Naive B cell (primary cell): ENCODE data around the gene AK8. TPM values are rescaled to one million over a fixed set of nuclear protein-coding genes. Genes with fewer than 3 reads are reported as not detected.

Experiments used
- ATAC-seq, 2 donors: fragments of 150-1000 bp; cut with Tn5 transposase; 2 replicates each; pipeline ENCODE4 v1.10.0; 2021; ENCODE audit warnings: low read depth in 2 of 2, mild to moderate bottlenecking in 2 of 2, moderate library complexity in 2 of 2
- DNase-seq: peaks from one replicate; pipeline ENCODE4 v3.0.0; 2022
- H3K27ac Mint-ChIP-seq, 6 donors: one replicate each; pipeline ENCODE4 v1.8.0; 2020 to 2022; ENCODE audit warnings: mild to moderate bottlenecking in 6 of 6, mixed read lengths in 6 of 6, moderate library complexity in 5 of 6, inconsistent platforms in 2 of 6
- H3K27me3 Mint-ChIP-seq, 3 donors: one replicate each; pipeline ENCODE4 v1.8.0; 2021 to 2022; ENCODE audit warnings: mixed read lengths in 3 of 3, mild to moderate bottlenecking in 1 of 3
- H3K36me3 Mint-ChIP-seq, 2 donors: one replicate each; pipeline ENCODE4 v1.8.0; 2020 to 2022; ENCODE audit warnings: mixed read lengths in 2 of 2, inconsistent platforms in 1 of 2, mild to moderate bottlenecking in 1 of 2
- H3K4me1 Mint-ChIP-seq, 3 donors: one replicate each; pipeline ENCODE4 v1.8.0; 2020 to 2022; ENCODE audit warnings: mixed read lengths in 3 of 3, inconsistent platforms in 1 of 3, mild to moderate bottlenecking in 1 of 3, moderate library complexity in 1 of 3
- H3K4me3 Mint-ChIP-seq, 8 donors: one replicate each; pipeline ENCODE4 v1.8.0; 2020 to 2022; ENCODE audit warnings: mild to moderate bottlenecking in 8 of 8, mixed read lengths in 8 of 8, moderate library complexity in 8 of 8, inconsistent platforms in 2 of 8
- H3K9me3 Mint-ChIP-seq, 7 donors: one replicate each; pipeline ENCODE4 v1.8.0; 2020 to 2022; ENCODE audit warnings: mixed read lengths in 7 of 7, mild to moderate bottlenecking in 5 of 7, inconsistent platforms in 2 of 7, moderate library complexity in 1 of 7
- polyA plus RNA-seq, 6 donors: library from polyadenylated mRNA; unstranded; fragments of 300-500 nt; fragmentation: Illumina TruSeq; gene quantifications; one replicate each; pipeline ENCODE4 v1.2.3, GENCODE V29; 2021; ENCODE audit warnings: low read depth in 6 of 6

Gene AK8
- polyA plus RNA-seq, 6 donors from 2014 or later = 0.70 to 4.7 (median 1.5) TPM

GRCh38 chr9:132883349-132884294 is 5.5 kb upstream of the AK8 start:
- no peaks in the 10 kb centered on the region for H3K9me3 Mint-ChIP-seq
- no peak overlapping the region for H3K4me3 Mint-ChIP-seq
- H3K27me3 Mint-ChIP-seq = no peaks in the 10 kb centered on the region
- H3K36me3 Mint-ChIP-seq = no peaks in the 10 kb centered on the region
- DNase-seq (no peak), ATAC-seq (no peak)
- peaks cover 44 to 54% (median 45%) of the 10 kb centered on the region in 3 donors for H3K4me1 Mint-ChIP-seq
- no peak overlapping the region for H3K27ac Mint-ChIP-seq

- H3K4me3 Mint-ChIP-seq = peak overlapping the region in 1 of 8 donors; percentile 49
- no peaks in the 10 kb centered on the region for H3K9me3 Mint-ChIP-seq
- H3K4me1 Mint-ChIP-seq = peaks cover 34 to 44% (median 38%) of the 10 kb centered on the region in 3 donors
- H3K36me3 Mint-ChIP-seq = no peaks in the 10 kb centered on the region
- DNase-seq (no peak), ATAC-seq (no peak)
- H3K27me3 Mint-ChIP-seq = no peaks in the 10 kb centered on the region
- peak overlapping the region in 1 of 6 donors; percentile 59 for H3K27ac Mint-ChIP-seq
Measured at GRCh38 chr9:132882616-132883015, 4.5 kb upstream of the AK8 start.

- H3K4me1 Mint-ChIP-seq = peaks cover 27 to 39% (median 31%) of the 10 kb centered on the region in 3 donors
- no peaks in the 10 kb centered on the region for H3K9me3 Mint-ChIP-seq
- ATAC-seq (no peak), DNase-seq (no peak)
- no peaks in the 10 kb centered on the region for H3K36me3 Mint-ChIP-seq
- H3K27me3 Mint-ChIP-seq = no peaks in the 10 kb centered on the region
- H3K27ac Mint-ChIP-seq = no peak overlapping the region
- H3K4me3 Mint-ChIP-seq = peak overlapping the region in 2 of 8 donors; percentile 47 to 49
Measured at GRCh38 chr9:132881826-132882225, 3.7 kb upstream of the AK8 start.

GRCh38 chr9:132880324-132880661 is 2.2 kb upstream of the AK8 start:
- H3K27me3 Mint-ChIP-seq = no peaks in the 10 kb centered on the region
- peak overlapping the region in 4 of 6 donors; percentile 54 to 89 (median 70) for H3K27ac Mint-ChIP-seq
- DNase-seq (no peak), ATAC-seq (no peak)
- H3K4me1 Mint-ChIP-seq = peaks cover 18 to 25% (median 19%) of the 10 kb centered on the region in 3 donors
- H3K9me3 Mint-ChIP-seq = no peaks in the 10 kb centered on the region
- peak overlapping the region in 7 of 8 donors; percentile 40 to 89 (median 80) for H3K4me3 Mint-ChIP-seq
- H3K36me3 Mint-ChIP-seq = no peaks in the 10 kb centered on the region

GRCh38 chr9:132879457-132880323 is 1.6 kb upstream of the AK8 start:
- peaks cover 18 to 22% (median 19%) of the 10 kb centered on the region in 3 donors for H3K4me1 Mint-ChIP-seq
- peak overlapping the region; percentile 80 to 94 (median 87) for H3K4me3 Mint-ChIP-seq
- H3K9me3 Mint-ChIP-seq = no peaks in the 10 kb centered on the region
- ATAC-seq (peak; percentile 13 to 17), DNase-seq (no peak)
- peak overlapping the region; percentile 65 to 96 (median 88) for H3K27ac Mint-ChIP-seq
- H3K27me3 Mint-ChIP-seq = no peaks in the 10 kb centered on the region
- no peaks in the 10 kb centered on the region for H3K36me3 Mint-ChIP-seq

- no peaks in the 10 kb centered on the region for H3K36me3 Mint-ChIP-seq
Measured at GRCh38 chr9:132878695-132879456, 792 bp upstream of the AK8 start, which contains the start of gene SPACA9. SPACA9 (plus strand) TSS chr9:132878898; CDS start chr9:132883948, 5,050 bp downstream.

GRCh38 chr9:132877458-132877823 is 643 bp downstream of the AK8 start:
- Mint-ChIP-seq H3K36me3 (no peaks in the 10 kb centered on the region), H3K4me3 (peak overlapping the region; percentile 73 to 90 (median 84)), H3K27me3 (no peaks in the 10 kb centered on the region), H3K27ac (peak overlapping the region in 3 of 6 donors; percentile 80 to 92 (median 89)), H3K9me3 (no peaks in the 10 kb centered on the region), H3K4me1 (peaks cover 17 to 20% (median 18%) of the 10 kb centered on the region in 3 donors)
- no peak for DNase-seq
- no peak for ATAC-seq

More at GRCh38 chr9:132878695-132879456, 792 bp upstream of the AK8 start, which contains the start of gene SPACA9:
- Mint-ChIP-seq H3K4me3 (peak within 1 kb of the TSS; percentile 80 to 94 (median 87)), H3K9me3 (no peaks in the 10 kb centered on the region), H3K27ac (peak within 1 kb of the TSS; percentile 85 to 96 (median 88)), H3K4me1 (peaks cover 17 to 21% (median 18%) of the 10 kb centered on the region in 3 donors), H3K27me3 (no peaks in the 10 kb centered on the region)
- DNase-seq (no peak), ATAC-seq (peak; percentile 33 to 36)

GRCh38 chr9:132876849-132877248 is 1.2 kb downstream of the AK8 start:
- no peaks in the 10 kb centered on the region for H3K36me3 Mint-ChIP-seq
- no peaks in the 10 kb centered on the region for H3K27me3 Mint-ChIP-seq
- no peak for DNase-seq
- no peak for ATAC-seq
- H3K4me1 Mint-ChIP-seq = peaks cover 17 to 20% (median 18%) of the 10 kb centered on the region in 3 donors
- H3K27ac Mint-ChIP-seq = peak overlapping the region in 2 of 6 donors; percentile 20 to 80
- peak overlapping the region; percentile 73 to 90 (median 84) for H3K4me3 Mint-ChIP-seq
- no peaks in the 10 kb centered on the region for H3K9me3 Mint-ChIP-seq

GRCh38 chr9:132875159-132875558 is 2.9 kb downstream of the AK8 start:
- Mint-ChIP-seq H3K27ac (no peak overlapping the region), H3K9me3 (no peaks in the 10 kb centered on the region), H3K4me1 (peaks cover 14 to 16% (median 15%) of the 10 kb centered on the region in 3 donors), H3K27me3 (no peaks in the 10 kb centered on the region), H3K36me3 (no peaks in the 10 kb centered on the region), H3K4me3 (peak overlapping the region in 2 of 8 donors; percentile 15 to 85)
- no peak for ATAC-seq
- DNase-seq = no peak

- H3K9me3 Mint-ChIP-seq = no peaks in the 10 kb centered on the region
- no peak overlapping the region for H3K27ac Mint-ChIP-seq
- peak overlapping the region in 1 of 8 donors; percentile 25 for H3K4me3 Mint-ChIP-seq
- no peak for DNase-seq
- no peaks in the 10 kb centered on the region for H3K27me3 Mint-ChIP-seq
- ATAC-seq = no peak
- H3K36me3 Mint-ChIP-seq = no peaks in the 10 kb centered on the region
- H3K4me1 Mint-ChIP-seq = peaks cover 0 to 2% (median 0%) of the 10 kb centered on the region in 3 donors
Measured at GRCh38 chr9:132873403-132873802, 4.7 kb downstream of the AK8 start.

- Mint-ChIP-seq H3K27ac (no peak overlapping the region), H3K4me3 (no peak overlapping the region), H3K4me1 (no peaks in the 10 kb centered on the region), H3K9me3 (no peaks in the 10 kb centered on the region), H3K36me3 (no peaks in the 10 kb centered on the region), H3K27me3 (no peaks in the 10 kb centered on the region)
- DNase-seq = no peak
- no peak for ATAC-seq
Measured at GRCh38 chr9:132869266-132869665, 8.8 kb downstream of the AK8 start.

GRCh38 chr9:132866898-132867297 is 11.2 kb downstream of the AK8 start:
- Mint-ChIP-seq H3K4me1 (no peaks in the 10 kb centered on the region), H3K36me3 (no peaks in the 10 kb centered on the region), H3K4me3 (no peak overlapping the region), H3K27ac (no peak overlapping the region), H3K9me3 (no peaks in the 10 kb centered on the region), H3K27me3 (no peaks in the 10 kb centered on the region)
- DNase-seq (no peak), ATAC-seq (no peak)

- Mint-ChIP-seq H3K9me3 (no peaks in the 10 kb centered on the region), H3K27me3 (peaks cover 0 to 4% (median 0%) of the 10 kb centered on the region in 3 donors), H3K27ac (no peak overlapping the region), H3K4me1 (no peaks in the 10 kb centered on the region), H3K36me3 (no peaks in the 10 kb centered on the region), H3K4me3 (no peak overlapping the region)
- no peak for ATAC-seq
- DNase-seq = no peak
Measured at GRCh38 chr9:132864691-132865090, 13.4 kb downstream of the AK8 start.
